ENCODE results near the gene GNG7. TPM values are rescaled to one million over a fixed set of nuclear protein-coding genes. Genes with fewer than 3 reads are reported as not detected.

Gene GNG7
- total RNA-seq, 1 experiment from 2014 or later, result 7.7 TPM

DNA sequence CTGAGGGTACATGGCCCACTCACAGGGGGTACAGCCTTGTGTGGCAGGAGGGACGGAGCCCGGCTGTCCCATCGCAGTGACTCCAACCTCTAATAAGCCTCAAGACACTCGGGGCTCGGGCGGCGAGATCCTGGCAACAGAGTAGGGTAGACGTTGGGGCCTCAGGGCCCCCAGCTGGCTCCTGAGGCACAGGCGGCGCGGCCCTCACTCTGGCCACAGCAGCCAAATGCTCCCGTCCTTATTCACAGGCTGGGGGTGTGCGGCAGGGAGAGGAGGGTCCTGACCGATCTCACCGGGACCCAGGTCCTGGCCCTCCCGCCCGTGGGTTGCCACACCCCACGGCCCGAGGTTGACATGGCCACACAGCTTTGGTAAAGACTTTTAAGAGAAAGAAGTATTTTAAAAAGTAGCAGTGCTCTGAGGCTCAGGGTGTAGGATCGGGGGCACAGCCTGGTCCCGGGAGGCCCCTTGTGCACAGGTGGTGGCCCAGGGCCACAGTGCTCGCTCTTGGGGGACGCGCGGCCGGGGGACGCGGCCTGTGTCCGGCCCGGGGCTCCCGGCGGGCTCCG lies 29.7 kb upstream of the GNG7 start:
- no peak overlapping the region for H2BK5ac ChIP-seq (ENCODE audit: insufficient read length, low read length)
- peaks cover 2% of the 10 kb centered on the region for H4K20me1 ChIP-seq (ENCODE audit: control insufficient read depth, insufficient read depth, insufficient read length)
- H3K14ac ChIP-seq (ENCODE audit: insufficient read depth, low read length), result no peak overlapping the region
- H2BK120ac ChIP-seq (ENCODE audit: low read depth, low read length, poor library complexity, severe bottlenecking), result no peak overlapping the region
- H2BK15ac ChIP-seq (ENCODE audit: low read depth, low read length), result no peak overlapping the region
- DNase-seq, result no peak
- H3K27me3 ChIP-seq (ENCODE audit: insufficient read depth, low read length), result no peaks in the 10 kb centered on the region
- no peaks in the 10 kb centered on the region for H3K9me3 ChIP-seq (ENCODE audit: control insufficient read depth, low read depth, low read length)
- H3K4me2 ChIP-seq (ENCODE audit: insufficient read depth, insufficient read length, low read length), result no peak overlapping the region
- no peaks in the 10 kb centered on the region for H3K23me2 ChIP-seq (ENCODE audit: insufficient read length, low read depth, low read length, poor library complexity, severe bottlenecking)
- H3K27me3 Mint-ChIP-seq (ENCODE audit: low read depth), result peaks cover 11% of the 10 kb centered on the region
- no peak overlapping the region for H3T11ph ChIP-seq (ENCODE audit: low read length)
- no peak overlapping the region for H3K27ac Mint-ChIP-seq
- no peak overlapping the region for H3K23ac ChIP-seq (ENCODE audit: insufficient read length, low read depth, low read length)
- no peak overlapping the region for H2BK12ac ChIP-seq (ENCODE audit: insufficient read length, low read depth, low read length)
- no peak overlapping the region for H2BK20ac ChIP-seq (ENCODE audit: low read depth, low read length, poor library complexity, severe bottlenecking)
- no peak overlapping the region for H4K8ac ChIP-seq (replicated peaks; ENCODE audit: insufficient read length, low read depth, low read length)
- H3K36me3 Mint-ChIP-seq (ENCODE audit: insufficient read depth in 1 of 3, low read depth in 3 of 3), result peaks cover 26 to 41% (median 37%) of the 10 kb centered on the region in 3 experiments
- no peak overlapping the region for H3K56ac ChIP-seq (ENCODE audit: insufficient read length, low read depth, low read length)
- TF ChIP-seq, protein P1, sequence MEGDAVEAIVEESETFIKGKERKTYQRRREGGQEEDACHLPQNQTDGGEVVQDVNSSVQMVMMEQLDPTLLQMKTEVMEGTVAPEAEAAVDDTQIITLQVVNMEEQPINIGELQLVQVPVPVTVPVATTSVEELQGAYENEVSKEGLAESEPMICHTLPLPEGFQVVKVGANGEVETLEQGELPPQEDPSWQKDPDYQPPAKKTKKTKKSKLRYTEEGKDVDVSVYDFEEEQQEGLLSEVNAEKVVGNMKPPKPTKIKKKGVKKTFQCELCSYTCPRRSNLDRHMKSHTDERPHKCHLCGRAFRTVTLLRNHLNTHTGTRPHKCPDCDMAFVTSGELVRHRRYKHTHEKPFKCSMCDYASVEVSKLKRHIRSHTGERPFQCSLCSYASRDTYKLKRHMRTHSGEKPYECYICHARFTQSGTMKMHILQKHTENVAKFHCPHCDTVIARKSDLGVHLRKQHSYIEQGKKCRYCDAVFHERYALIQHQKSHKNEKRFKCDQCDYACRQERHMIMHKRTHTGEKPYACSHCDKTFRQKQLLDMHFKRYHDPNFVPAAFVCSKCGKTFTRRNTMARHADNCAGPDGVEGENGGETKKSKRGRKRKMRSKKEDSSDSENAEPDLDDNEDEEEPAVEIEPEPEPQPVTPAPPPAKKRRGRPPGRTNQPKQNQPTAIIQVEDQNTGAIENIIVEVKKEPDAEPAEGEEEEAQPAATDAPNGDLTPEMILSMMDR (conservative IDR thresholded peaks at IDR 0.05), result no peak
- H3K79me1 ChIP-seq (ENCODE audit: insufficient read depth, low read depth, low read length, poor library complexity, severe bottlenecking), result no peaks in the 10 kb centered on the region
- no peak overlapping the region for H3K27ac ChIP-seq (ENCODE audit: insufficient read length, low read depth, low read length)
- H3K4me3 Mint-ChIP-seq, result no peak overlapping the region
- H2AFZ ChIP-seq (ENCODE audit: low read length), result no peak overlapping the region
- WGBS (ENCODE audit: extremely low coverage, insufficient read length, low lambda C conversion rate), result no CpG with 5 or more reads among the region's 33 CpGs
- no peaks in the 10 kb centered on the region; a peak in 1 of 5 replicates for H3K9me3 Mint-ChIP-seq
- H2AK5ac ChIP-seq (ENCODE audit: insufficient read length, low read length), result no peak overlapping the region
- no peak overlapping the region for H3K9ac ChIP-seq (ENCODE audit: extremely low read depth, insufficient read length, low read length)
- H3K4me1 ChIP-seq (ENCODE audit: insufficient read depth, low read length), result no peaks in the 10 kb centered on the region
- no peak overlapping the region for H4K91ac ChIP-seq (ENCODE audit: insufficient read length, low read depth, low read length)
- H3K4ac ChIP-seq (ENCODE audit: low read depth, low read length), result no peak overlapping the region
- no peak overlapping the region for H4K5ac ChIP-seq (ENCODE audit: insufficient read length, low read depth, low read length)
- no peaks in the 10 kb centered on the region for H3K79me2 ChIP-seq (ENCODE audit: insufficient read depth, low read length)
- H3K18ac ChIP-seq (ENCODE audit: insufficient read length, low read depth, low read length), result no peak overlapping the region
- peaks cover 0 to 6% of the 10 kb centered on the region in 2 experiments; a peak in 1 of 4 replicates for H3K4me1 Mint-ChIP-seq
